ENCODE data around the gene ARHGAP26.

DNA sequence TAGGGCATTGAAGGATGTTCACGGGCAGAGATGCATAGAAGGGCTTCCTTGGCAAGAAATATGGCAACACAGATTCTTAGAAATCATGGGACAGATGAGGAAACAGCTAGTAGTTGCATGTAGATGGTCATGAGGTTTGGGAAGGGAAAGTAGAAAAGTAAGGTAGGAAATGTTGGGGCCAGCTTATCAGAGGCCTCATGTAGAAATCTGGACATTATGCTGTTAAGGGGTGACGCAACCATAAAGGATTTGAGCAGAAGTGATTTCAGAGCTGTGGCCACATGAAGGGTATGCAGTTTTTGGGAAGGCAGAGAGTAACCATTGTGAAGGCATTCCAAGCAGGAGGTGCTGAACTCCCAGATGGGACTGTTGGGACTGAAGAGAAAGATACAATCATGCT is 224.0 kb downstream of the ARHGAP26 start:
- TF ChIP-seq POLR2A (IDR thresholded peaks at IDR 0.05; ENCODE audit: low read depth, low read length) (no peak), MAZ (IDR thresholded peaks at IDR 0.05; ENCODE audit: borderline replicate concordance, low read depth, low read length) (no peak), MXI1 (IDR thresholded peaks at IDR 0.05; ENCODE audit: borderline replicate concordance, low read depth, low read length) (no peak), RFX5 (IDR thresholded peaks at IDR 0.05; ENCODE audit: low read depth, low read length) (no peak), CEBPB (IDR thresholded peaks at IDR 0.05; ENCODE audit: low read depth, low read length) (peak; percentile 54; the same call in 1 of the 2 replicates)
- TF ChIP-seq, protein P1, sequence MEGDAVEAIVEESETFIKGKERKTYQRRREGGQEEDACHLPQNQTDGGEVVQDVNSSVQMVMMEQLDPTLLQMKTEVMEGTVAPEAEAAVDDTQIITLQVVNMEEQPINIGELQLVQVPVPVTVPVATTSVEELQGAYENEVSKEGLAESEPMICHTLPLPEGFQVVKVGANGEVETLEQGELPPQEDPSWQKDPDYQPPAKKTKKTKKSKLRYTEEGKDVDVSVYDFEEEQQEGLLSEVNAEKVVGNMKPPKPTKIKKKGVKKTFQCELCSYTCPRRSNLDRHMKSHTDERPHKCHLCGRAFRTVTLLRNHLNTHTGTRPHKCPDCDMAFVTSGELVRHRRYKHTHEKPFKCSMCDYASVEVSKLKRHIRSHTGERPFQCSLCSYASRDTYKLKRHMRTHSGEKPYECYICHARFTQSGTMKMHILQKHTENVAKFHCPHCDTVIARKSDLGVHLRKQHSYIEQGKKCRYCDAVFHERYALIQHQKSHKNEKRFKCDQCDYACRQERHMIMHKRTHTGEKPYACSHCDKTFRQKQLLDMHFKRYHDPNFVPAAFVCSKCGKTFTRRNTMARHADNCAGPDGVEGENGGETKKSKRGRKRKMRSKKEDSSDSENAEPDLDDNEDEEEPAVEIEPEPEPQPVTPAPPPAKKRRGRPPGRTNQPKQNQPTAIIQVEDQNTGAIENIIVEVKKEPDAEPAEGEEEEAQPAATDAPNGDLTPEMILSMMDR (conservative IDR thresholded peaks at IDR 0.05; ENCODE audit: low read depth, low read length): no peak
- TF ChIP-seq, protein P2, sequence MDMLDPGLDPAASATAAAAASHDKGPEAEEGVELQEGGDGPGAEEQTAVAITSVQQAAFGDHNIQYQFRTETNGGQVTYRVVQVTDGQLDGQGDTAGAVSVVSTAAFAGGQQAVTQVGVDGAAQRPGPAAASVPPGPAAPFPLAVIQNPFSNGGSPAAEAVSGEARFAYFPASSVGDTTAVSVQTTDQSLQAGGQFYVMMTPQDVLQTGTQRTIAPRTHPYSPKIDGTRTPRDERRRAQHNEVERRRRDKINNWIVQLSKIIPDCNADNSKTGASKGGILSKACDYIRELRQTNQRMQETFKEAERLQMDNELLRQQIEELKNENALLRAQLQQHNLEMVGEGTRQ (IDR thresholded peaks at IDR 0.05; ENCODE audit: low read depth, low read length): no peak
